NB4 (cell line): ENCODE data around the gene ABHD10.

Experiments
- DNase-seq: peaks from one replicate; pipeline ENCODE4 v3.0.0; 2010; ENCODE audit warnings: low read depth
- H3K4me3 ChIP-seq: one replicate; pipeline ENCODE4 v1.5.1; 2011; ENCODE audit warnings: mild to moderate bottlenecking, low read depth, low read length, moderate library complexity
- MYC ChIP-seq: IDR thresholded peaks from 2 replicates; pipeline ENCODE4 v1.6.1; 2011; ENCODE audit warnings: low read depth, low read length
- POLR2A ChIP-seq: IDR thresholded peaks from 2 replicates; pipeline ENCODE4 v1.6.1; 2011; ENCODE audit warnings: mild to moderate bottlenecking; ENCODE audit not compliant: insufficient read length; ENCODE audit errors: extremely low read depth
- TF ChIP-seq, protein P1 (sequence below): IDR thresholded peaks from 2 replicates; pipeline ENCODE4 v1.6.1; 2011; ENCODE audit warnings: low read depth, low read length
- TF ChIP-seq, protein P2 (sequence below): IDR thresholded peaks from one replicate; pipeline ENCODE4 v1.5.1; 2012; ENCODE audit warnings: low read depth, low read length

ABHD10 gene

DNA sequence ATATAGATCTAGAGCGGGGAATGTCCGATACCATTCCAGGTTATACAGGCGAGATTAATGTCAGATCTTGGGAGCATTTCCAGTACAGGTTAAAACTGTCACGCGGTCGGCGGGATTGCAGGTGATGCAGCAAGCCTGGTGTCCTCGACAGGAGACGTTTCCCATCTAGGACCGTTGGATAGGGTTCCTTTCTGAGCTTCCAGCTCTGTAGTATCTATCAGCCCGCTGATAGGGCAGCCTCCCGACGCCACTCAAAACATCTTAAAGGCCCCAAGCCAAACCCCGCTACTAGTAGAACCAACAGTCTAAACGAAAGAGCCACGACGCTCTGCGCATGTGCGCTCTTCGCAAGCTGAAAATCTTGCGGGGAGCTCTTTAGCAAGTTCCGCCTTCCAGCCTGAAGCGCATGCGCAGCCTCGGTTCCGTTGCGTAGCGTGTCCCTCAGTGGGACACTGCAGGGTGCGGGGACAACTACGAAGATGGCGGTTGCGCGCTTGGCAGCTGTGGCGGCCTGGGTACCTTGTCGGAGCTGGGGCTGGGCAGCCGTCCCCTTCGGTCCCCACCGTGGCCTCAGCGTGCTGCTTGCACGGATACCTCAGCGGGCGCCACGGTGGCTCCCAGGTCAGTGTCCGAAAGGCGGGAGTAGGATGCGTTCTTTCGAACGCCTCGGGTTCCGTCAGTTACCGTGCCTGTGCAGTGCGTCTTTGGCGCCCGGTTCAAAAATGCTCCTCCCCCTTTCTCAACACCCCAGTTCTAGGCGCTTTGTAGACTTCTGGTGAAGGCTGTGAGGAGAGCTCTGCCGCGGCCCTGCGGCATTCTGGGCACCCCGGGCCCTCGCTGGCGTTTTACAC is at the start of gene ABHD10:
TSS of gene ABHD10 (plus strand) at position 444 of the 851 bp plus-strand sequence. CDS start at position 480, 36 bp downstream.
- TF ChIP-seq POLR2A (peak; percentile 96), MYC (peak; percentile 66; the same call in 1 of the 2 replicates)
- TF ChIP-seq, protein P1, sequence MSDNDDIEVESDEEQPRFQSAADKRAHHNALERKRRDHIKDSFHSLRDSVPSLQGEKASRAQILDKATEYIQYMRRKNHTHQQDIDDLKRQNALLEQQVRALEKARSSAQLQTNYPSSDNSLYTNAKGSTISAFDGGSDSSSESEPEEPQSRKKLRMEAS = peak; percentile 95
- TF ChIP-seq, protein P2, sequence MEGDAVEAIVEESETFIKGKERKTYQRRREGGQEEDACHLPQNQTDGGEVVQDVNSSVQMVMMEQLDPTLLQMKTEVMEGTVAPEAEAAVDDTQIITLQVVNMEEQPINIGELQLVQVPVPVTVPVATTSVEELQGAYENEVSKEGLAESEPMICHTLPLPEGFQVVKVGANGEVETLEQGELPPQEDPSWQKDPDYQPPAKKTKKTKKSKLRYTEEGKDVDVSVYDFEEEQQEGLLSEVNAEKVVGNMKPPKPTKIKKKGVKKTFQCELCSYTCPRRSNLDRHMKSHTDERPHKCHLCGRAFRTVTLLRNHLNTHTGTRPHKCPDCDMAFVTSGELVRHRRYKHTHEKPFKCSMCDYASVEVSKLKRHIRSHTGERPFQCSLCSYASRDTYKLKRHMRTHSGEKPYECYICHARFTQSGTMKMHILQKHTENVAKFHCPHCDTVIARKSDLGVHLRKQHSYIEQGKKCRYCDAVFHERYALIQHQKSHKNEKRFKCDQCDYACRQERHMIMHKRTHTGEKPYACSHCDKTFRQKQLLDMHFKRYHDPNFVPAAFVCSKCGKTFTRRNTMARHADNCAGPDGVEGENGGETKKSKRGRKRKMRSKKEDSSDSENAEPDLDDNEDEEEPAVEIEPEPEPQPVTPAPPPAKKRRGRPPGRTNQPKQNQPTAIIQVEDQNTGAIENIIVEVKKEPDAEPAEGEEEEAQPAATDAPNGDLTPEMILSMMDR = no peak
- peak within 1 kb of the TSS; percentile 80 for H3K4me3 ChIP-seq
- peak; percentile 94 for DNase-seq

- no peak for TF ChIP-seq MYC
- TF ChIP-seq, protein P2 = no peak
- TF ChIP-seq, protein P1 = no peak
- TF ChIP-seq POLR2A = no peak
These were observed 49.3 kb upstream of the ABHD10 start for GRCh38 chr3:111929484-111929883.

GRCh38 chr3:111932946-111933345 is 45.9 kb upstream of the ABHD10 start:
- DNase-seq = no peak
- TF ChIP-seq, protein P1 = no peak
- TF ChIP-seq, protein P2 = no peak
- TF ChIP-seq POLR2A (no peak), MYC (no peak)
- H3K4me3 ChIP-seq = no peak overlapping the region

More at GRCh38 chr3:111929484-111929883, 49.3 kb upstream of the ABHD10 start:
- DNase-seq = no peak
- no peak overlapping the region for H3K4me3 ChIP-seq

- TF ChIP-seq, protein P2 = no peak
- no peak for TF ChIP-seq MYC
- TF ChIP-seq, protein P1 = no peak
- no peak for TF ChIP-seq POLR2A
- DNase-seq = no peak
- no peak overlapping the region for H3K4me3 ChIP-seq
These were observed 42.5 kb upstream of the ABHD10 start for GRCh38 chr3:111936191-111936841.

GRCh38 chr3:111936967-111937366 is 41.9 kb upstream of the ABHD10 start:
- TF ChIP-seq MYC (no peak), POLR2A (no peak)
- TF ChIP-seq, protein P1 = no peak
- TF ChIP-seq, protein P2 = no peak
- DNase-seq = no peak

More at GRCh38 chr3:111936967-111937366, 41.9 kb upstream of the ABHD10 start:
- no peak overlapping the region for H3K4me3 ChIP-seq
